GM12865 (cell line): Measurements from ENCODE around the gene MST1.

Experiments
- DNase-seq: peaks from one replicate; pipeline ENCODE4 v3.0.0; 2010; ENCODE audit warnings: low read depth
- H3K4me3 ChIP-seq: 2 replicates; pipeline ENCODE4 v1.5.1; 2011; ENCODE audit warnings: mild to moderate bottlenecking, low read depth, low read length, control low read depth
- TF ChIP-seq, protein P1 (sequence below): IDR thresholded peaks from 2 replicates; pipeline ENCODE4 v1.5.1; 2011; ENCODE audit warnings: low read length, control low read depth, low read depth, inconsistent platforms; ENCODE audit not compliant: insufficient read depth; ENCODE audit errors: missing control alignments

Gene MST1

GRCh38 chr3:49636883-49637609, 52.2 kb downstream of the MST1 start:
- TF ChIP-seq, protein P1, sequence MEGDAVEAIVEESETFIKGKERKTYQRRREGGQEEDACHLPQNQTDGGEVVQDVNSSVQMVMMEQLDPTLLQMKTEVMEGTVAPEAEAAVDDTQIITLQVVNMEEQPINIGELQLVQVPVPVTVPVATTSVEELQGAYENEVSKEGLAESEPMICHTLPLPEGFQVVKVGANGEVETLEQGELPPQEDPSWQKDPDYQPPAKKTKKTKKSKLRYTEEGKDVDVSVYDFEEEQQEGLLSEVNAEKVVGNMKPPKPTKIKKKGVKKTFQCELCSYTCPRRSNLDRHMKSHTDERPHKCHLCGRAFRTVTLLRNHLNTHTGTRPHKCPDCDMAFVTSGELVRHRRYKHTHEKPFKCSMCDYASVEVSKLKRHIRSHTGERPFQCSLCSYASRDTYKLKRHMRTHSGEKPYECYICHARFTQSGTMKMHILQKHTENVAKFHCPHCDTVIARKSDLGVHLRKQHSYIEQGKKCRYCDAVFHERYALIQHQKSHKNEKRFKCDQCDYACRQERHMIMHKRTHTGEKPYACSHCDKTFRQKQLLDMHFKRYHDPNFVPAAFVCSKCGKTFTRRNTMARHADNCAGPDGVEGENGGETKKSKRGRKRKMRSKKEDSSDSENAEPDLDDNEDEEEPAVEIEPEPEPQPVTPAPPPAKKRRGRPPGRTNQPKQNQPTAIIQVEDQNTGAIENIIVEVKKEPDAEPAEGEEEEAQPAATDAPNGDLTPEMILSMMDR, result no peak
- H3K4me3 ChIP-seq, result no peak overlapping the region
- no peak for DNase-seq

DNA sequence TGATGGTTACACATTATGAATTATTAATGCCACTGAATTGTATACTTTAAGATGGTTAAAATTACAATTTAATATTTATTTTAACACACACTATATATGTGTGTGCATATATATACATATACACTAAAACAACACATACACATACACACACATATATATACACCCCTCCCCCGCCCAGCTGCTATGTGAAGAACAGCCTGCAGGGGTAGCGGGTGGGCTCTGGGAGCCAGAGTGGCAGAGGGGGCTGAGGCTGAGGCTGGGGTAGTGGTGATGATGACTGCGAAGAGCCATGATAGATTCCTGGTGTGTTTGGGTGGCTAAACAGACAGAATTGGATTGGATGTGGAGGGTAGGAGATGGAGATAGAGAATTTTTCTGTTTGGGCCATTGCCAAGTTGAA, 54.5 kb downstream of the MST1 start:
- no peak for DNase-seq
- TF ChIP-seq, protein P1, result no peak

More for the DNA sequence above, 54.5 kb downstream of the MST1 start:
- H3K4me3 ChIP-seq, result no peak overlapping the region
